ENCODE results near the gene NUDT3.
"Not testable (repeated sequence)": the region's sequence is repeated elsewhere in the genome, so short reads cannot be mapped to it uniquely, and the experiment has no call there.

Gene NUDT3

DNA sequence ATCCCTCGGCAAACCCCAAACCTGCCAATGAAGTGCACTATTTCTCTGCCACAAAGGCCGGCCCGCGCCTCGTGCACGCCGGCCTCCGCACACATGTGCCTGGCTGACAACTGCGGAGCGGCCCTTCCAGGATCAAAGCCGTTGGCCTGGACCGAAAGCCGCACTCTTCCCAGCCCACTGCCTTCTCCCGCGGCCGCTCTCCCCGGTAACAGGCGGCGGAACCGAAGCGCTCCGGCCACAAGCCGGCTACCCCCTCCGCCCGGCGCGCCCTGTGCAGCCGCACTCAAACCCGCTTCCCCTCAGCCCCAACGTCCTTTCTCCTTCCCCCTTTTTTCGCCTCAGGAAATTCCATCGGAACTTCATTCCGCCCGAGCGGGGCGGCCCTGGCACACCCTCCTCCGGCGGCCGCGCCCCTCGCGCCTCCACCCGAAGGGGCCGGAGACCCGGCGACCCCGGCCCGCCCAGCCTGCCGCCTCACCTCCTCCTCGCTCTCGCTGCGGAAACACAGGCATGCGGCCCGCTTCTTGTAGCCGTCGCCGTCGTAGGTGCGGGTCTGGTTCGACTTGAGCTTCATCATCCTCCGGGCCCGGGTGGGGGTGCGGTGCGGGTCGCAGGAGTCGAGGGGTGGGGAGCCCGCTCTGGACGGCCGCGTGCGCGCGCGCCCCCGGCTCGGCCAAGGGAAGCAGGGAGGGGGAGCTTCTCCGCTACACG is 528 bp downstream of the NUDT3 start:
- peak; percentile 51 for DNase-seq

GRCh38 chr6:34391473-34391785 is 1.0 kb downstream of the NUDT3 start:
- DNase-seq: no peak

GRCh38 chr6:34390531-34391472 is 1.7 kb downstream of the NUDT3 start:
- peak; percentile 73 for DNase-seq

GRCh38 chr6:34389034-34389433 is 3.4 kb downstream of the NUDT3 start:
- DNase-seq: no peak

DNA sequence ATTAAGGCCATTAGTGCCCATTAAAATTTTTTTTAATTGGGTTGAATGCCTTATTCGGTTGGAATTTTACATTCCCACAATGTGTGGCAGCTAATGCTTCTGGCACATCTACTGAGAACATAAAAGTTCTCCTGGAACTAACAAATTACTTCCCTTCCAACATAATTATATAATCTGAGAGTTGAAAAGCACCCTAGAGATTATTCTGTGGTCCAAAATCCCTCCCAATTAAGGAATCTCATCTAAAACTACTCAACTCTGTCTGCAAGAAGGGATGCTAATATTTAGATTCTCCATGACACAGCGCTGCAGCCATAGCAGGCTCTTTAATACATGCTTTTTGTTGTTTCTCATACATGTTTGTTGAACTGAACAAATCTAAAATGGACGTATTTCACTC is 4.0 kb downstream of the NUDT3 start:
- DNase-seq: no peak

DNA sequence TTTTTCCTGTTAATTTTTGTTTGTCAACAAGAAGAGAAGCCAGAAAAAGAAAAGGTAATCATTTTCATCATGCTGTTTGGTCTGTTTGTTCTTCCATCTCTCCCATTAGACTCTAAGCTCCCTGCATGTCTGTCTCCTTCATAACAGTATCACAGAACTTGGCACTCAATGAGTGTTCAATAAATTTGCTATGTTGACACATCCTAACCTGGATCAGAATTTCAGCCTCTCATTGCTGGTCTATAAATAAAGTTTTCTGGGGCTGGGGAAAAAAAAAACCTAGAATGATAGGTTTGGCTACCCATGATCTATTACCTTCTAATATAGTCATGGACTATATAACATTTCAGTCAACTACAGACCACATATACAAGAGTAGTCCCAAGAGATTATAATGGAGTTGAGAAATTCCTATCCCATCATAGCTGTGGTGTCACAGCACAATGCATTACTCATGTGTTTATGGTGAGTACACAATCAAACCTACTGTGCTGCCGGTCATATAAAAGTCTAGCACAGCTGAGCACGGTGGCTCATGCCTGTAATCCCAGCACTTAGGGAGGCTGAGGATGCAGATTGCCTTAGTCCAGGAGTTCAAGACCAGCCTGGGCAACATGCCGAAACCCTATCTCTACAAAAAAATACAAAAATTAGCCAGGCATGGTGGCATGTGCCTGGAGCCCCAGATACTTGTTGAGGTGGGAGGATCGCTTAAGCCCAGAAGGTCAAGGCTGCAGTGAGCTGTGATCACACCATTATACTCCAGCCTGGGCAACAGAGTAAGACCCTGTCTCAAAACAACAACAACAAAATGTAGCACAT is 5.9 kb downstream of the NUDT3 start:
- DNase-seq: no peak

- DNase-seq: no peak
Observed at GRCh38 chr6:34385793-34386195, 6.7 kb downstream of the NUDT3 start.

GRCh38 chr6:34384321-34385153 is 7.9 kb downstream of the NUDT3 start:
- no peak for DNase-seq

GRCh38 chr6:34383656-34384320 is 8.7 kb downstream of the NUDT3 start:
- no peak for DNase-seq

DNA sequence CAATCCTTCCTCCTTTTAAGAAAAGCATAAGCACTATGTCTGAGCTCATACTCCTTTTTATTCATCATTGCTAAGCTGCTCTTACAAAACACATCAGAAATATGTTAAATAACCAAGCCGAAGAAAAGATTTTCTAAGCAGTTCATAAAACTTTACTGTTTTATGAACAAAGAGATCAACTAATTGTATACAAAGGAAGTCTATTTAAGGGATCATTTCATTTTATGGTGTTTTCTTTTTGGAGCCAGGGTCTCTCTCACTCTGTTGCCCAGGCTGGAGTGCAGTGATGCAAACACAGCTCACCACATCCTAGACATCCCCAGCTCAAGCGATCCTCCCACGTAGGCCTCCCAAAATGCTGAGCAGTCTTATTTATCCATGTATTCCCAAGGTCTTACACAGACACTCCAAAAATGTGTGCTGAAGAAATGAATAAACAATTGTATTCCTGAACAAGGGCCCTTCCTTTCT is 9.3 kb downstream of the NUDT3 start:
- no peak for DNase-seq

- no peak for DNase-seq
Observed at GRCh38 chr6:34381081-34381480, 11.4 kb downstream of the NUDT3 start.

- DNase-seq: no peak
Observed at GRCh38 chr6:34378470-34378869, 14.0 kb downstream of the NUDT3 start.

- no peak for DNase-seq
Observed at GRCh38 chr6:34377984-34378383, 14.5 kb downstream of the NUDT3 start.

DNA sequence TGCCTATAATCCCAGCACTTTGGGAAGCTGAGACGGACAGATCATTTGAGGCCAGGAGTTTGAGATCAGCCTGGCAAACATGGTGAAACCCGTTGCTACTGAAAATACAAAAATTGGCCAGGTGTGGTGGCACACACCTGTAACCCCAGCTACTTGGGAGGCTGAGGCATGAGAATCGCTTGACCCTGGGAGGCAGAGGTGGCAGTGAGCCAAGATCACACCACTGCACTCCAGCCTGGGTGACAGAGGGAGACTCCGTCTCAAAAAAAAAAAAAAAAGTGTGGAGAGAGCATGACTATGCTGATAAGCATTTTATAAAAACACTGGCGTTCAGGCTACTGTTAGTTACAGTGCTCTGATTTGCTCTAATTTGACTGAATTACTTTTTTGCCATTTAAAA is 14.9 kb downstream of the NUDT3 start:
- DNase-seq: not testable (repeated sequence)

- DNase-seq: no peak
Observed at GRCh38 chr6:34375833-34376232, 16.6 kb downstream of the NUDT3 start.

DNA sequence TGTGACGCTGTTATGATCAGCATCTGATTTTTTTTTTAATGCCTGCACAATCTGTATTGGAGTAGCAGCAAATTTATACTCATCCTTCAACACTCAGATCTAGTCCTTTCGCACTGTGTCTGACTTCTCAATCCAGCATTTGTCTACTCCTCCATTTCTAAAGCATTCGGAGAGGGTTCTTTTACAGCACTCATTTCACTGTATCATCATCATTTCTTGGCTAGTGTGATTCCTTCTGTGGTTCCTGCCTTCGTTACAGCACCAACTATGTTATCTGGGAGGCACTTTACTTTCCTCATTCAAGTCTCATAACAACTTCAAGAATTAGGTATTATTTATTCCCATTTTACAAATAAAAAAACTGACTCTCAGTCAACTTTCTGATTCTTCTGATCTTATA is 18.0 kb downstream of the NUDT3 start:
- DNase-seq: no peak

- DNase-seq: no peak
Observed at GRCh38 chr6:34374069-34374468, 18.4 kb downstream of the NUDT3 start.

- no peak for DNase-seq
Observed at GRCh38 chr6:34373511-34373910, 19.0 kb downstream of the NUDT3 start.

DNA sequence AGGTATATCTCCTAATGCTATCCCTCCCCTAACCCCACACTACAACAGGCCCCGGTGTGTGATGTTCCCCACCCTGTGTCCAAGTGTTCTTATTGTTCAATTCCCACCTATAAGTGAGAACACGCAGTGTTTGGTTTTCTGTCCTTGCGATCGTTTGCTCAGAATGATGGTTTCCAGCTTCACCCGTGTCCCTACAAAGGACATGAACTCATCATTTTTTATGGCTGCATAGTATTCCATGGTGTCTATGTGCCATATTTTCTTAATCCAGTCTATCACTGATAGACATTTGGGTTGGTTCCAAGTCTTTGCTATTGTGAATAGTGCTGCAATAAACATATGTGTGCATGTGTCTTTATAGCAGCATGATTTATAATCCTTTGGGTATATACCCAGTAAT is 20.6 kb downstream of the NUDT3 start:
- not testable (repeated sequence) for DNase-seq

DNA sequence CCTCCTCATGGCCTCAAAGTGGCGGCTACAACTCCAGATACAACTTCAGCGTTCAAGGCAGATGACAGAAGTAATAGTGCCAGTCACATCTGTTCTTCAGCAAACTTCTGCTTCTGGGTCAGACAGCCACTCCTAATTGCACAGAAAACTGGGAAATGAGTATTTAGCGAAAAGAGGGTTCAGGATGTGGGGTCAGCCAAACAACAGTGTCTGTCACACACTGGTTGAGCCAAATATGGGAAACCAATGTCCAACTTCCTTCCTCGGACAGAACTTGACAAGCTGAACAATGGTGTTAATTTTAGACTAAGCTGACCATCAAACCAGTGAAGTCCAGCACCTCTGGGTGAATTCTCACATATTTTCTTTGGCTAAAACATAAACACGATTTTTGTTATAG is 22.1 kb downstream of the NUDT3 start:
- DNase-seq: no peak

DNA sequence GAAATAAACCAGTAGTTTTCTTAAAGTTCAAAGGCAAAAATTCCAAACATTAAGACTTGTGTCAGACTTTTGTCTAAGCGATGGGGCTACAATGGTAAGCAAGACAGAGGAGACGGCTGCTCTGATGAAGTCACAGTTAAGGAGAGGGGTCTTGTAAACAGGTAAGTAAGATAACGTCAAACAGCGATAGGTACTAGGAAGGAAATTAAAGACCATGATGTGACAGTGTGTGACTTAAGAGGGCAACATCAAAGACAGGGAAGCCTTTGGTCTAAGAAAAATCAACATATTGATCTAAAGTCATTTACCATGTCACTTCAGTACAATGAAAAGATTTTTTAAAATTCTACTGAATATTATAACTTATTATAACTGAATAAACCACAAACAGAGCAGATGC is 23.1 kb downstream of the NUDT3 start:
- DNase-seq: no peak

DNA sequence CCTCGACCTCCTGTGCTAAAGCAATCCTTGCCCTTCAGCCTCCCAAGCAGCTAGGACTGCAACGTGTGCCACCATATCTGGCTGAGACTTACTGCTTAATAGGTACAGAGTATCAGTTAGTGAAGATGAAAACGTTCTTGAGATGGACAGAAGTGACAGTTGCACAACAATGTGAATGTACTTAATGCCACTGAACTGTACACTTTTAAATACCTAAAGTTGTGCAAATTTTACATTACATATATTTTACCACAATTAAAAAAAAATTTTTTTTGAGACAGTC is 25.9 kb downstream of the NUDT3 start:
- no peak for DNase-seq
